HepG2 (cell line): ENCODE measurements around the gene VASN. TPM values are rescaled to one million over a fixed set of nuclear protein-coding genes. Genes with fewer than 3 reads are reported as not detected.
A peak's percentile ranks its signal among the peaks of the same experiment; 100 is the strongest.

ENCODE experiments used
- E2F2 ChIP-seq: sonication (generic); formaldehyde crosslinking; IDR thresholded peaks from 2 replicates; pipeline ENCODE4 v1.4.0; 2020; ENCODE audit warnings: missing genetic modification reagents, borderline replicate concordance
- GMEB1 ChIP-seq: sonication (generic); formaldehyde crosslinking; IDR thresholded peaks from 2 replicates; pipeline ENCODE4 v1.5.1; 2020; ENCODE audit warnings: missing genetic modification reagents, mild to moderate bottlenecking, borderline replicate concordance
- IKZF1 ChIP-seq: fragments of 450-650 bp; IDR thresholded peaks from 2 replicates; pipeline ENCODE4 v1.7.1; 2016
- JUN ChIP-seq: sonication (generic); formaldehyde crosslinking; IDR thresholded peaks from 2 replicates; pipeline ENCODE4 v1.4.0; 2020; ENCODE audit warnings: mild to moderate bottlenecking, missing genetic modification reagents
- KDM5A ChIP-seq: fragments of 200-600 bp; sonication (generic); IDR thresholded peaks from 2 replicates; pipeline ENCODE4 v1.7.0; 2018; ENCODE audit warnings: antibody characterized with exemption, mild to moderate bottlenecking, low read length, borderline replicate concordance
- LBX2 ChIP-seq: sonication (generic); formaldehyde crosslinking; IDR thresholded peaks from 2 replicates; pipeline ENCODE4 v1.5.0; 2020; ENCODE audit warnings: missing genetic modification reagents, mild to moderate bottlenecking, borderline replicate concordance
- SALL2 ChIP-seq: sonication (generic); formaldehyde crosslinking; IDR thresholded peaks from 2 replicates; pipeline ENCODE4 v1.8.1; 2023; ENCODE audit warnings: mild to moderate bottlenecking, missing genetic modification reagents, inconsistent platforms
- SRY ChIP-seq: sonication (generic); formaldehyde crosslinking; IDR thresholded peaks from 2 replicates; pipeline ENCODE4 v1.8.0; 2022; ENCODE audit warnings: mild to moderate bottlenecking, missing genetic modification reagents
- TOE1 ChIP-seq: sonication (generic); formaldehyde crosslinking; IDR thresholded peaks from 2 replicates; pipeline ENCODE4 v1.4.0; 2020; ENCODE audit warnings: mild to moderate bottlenecking, missing genetic modification reagents
- TSC22D2 ChIP-seq: sonication (generic); formaldehyde crosslinking; IDR thresholded peaks from 2 replicates; pipeline ENCODE4 v1.5.1; 2020; ENCODE audit warnings: missing genetic modification reagents, mild to moderate bottlenecking, borderline replicate concordance
- ZFYVE20 ChIP-seq: sonication (generic); formaldehyde crosslinking; IDR thresholded peaks from 2 replicates; pipeline ENCODE4 v1.8.0; 2023; ENCODE audit warnings: low read depth, mild to moderate bottlenecking, moderate library complexity, missing genetic modification reagents, borderline replicate concordance
- ZNF274 ChIP-seq: sonication (generic); formaldehyde crosslinking; IDR thresholded peaks from 2 replicates; pipeline ENCODE4 v1.5.1; 2020; ENCODE audit warnings: mild to moderate bottlenecking, missing genetic modification reagents
- ZNF33A ChIP-seq: sonication (generic); formaldehyde crosslinking; IDR thresholded peaks from 2 replicates; pipeline ENCODE4 v1.5.1; 2020; ENCODE audit warnings: missing genetic modification reagents, mild to moderate bottlenecking, moderate library complexity, borderline replicate concordance
- ZNF501 ChIP-seq: sonication (generic); formaldehyde crosslinking; IDR thresholded peaks from 2 replicates; pipeline ENCODE4 v1.5.1; 2020; ENCODE audit warnings: mild to moderate bottlenecking, moderate library complexity, missing genetic modification reagents
- ZNF576 ChIP-seq: sonication (generic); formaldehyde crosslinking; IDR thresholded peaks from 2 replicates; pipeline ENCODE4 v1.4.0; 2020; ENCODE audit warnings: mild to moderate bottlenecking, missing genetic modification reagents
- ZNF580 ChIP-seq: IDR thresholded peaks from 2 replicates; pipeline ENCODE4 v1.6.1; 2016; ENCODE audit warnings: low read depth, borderline replicate concordance
- ZZZ3 ChIP-seq: sonication (generic); formaldehyde crosslinking; IDR thresholded peaks from 2 replicates; pipeline ENCODE4 v1.4.0; 2020; ENCODE audit warnings: missing genetic modification reagents, mild to moderate bottlenecking, borderline replicate concordance
- polyA plus RNA-seq, 8 experiments: library from polyadenylated mRNA; depleted of rRNA in 3 of 8; stranded (reverse) in 7 of 8; unstranded in 1 of 8; fragments of >200 nt; fragmentation: Illumina TruSeq in 4 of 8; extraction: Trizol in 4 of 8; gene quantifications; 2 replicates each; pipeline versions ENCODE4 v1.2.1 to v1.2.3, GENCODE V29; 2011 to 2016; ENCODE audit warnings: low read depth in 4 of 8, missing spikeins in 1 of 8, mixed read lengths in 1 of 8; ENCODE audit not compliant: insufficient read depth in 1 of 8
- total RNA-seq, 5 experiments: library from RNA; depleted of rRNA; stranded (reverse); fragments of >200 nt; fragmentation: Illumina TruSeq; extraction: Trizol; gene quantifications; 2 replicates each; pipeline ENCODE4 v1.2.3, GENCODE V29; 2016; ENCODE audit warnings: low read depth in 1 of 5
- TF ChIP-seq, protein P1 (sequence below): sonication (generic); formaldehyde crosslinking; IDR thresholded peaks from 2 replicates; pipeline ENCODE4 v1.4.0; 2020; ENCODE audit warnings: missing genetic modification reagents
- TF ChIP-seq, protein P2 (sequence below): sonication (generic); formaldehyde crosslinking; IDR thresholded peaks from 2 replicates; pipeline ENCODE4 v1.4.0; 2020; ENCODE audit warnings: low read depth, mild to moderate bottlenecking, missing genetic modification reagents
- TF ChIP-seq, protein P3 (sequence below): sonication (generic); formaldehyde crosslinking; IDR thresholded peaks from 2 replicates; pipeline ENCODE4 v1.8.1; 2023; ENCODE audit warnings: mild to moderate bottlenecking, missing genetic modification reagents

VASN gene
- total and polyA plus RNA-seq, 2 of the 13 experiments (the other 11 are each of a cell fraction or from before 2014, with no cell fraction given), result 8.4 to 18.2 TPM

GRCh38 chr16:4402439-4403132 is 30.9 kb downstream of the VASN start (continued):
- no peak for TF ChIP-seq E2F2 (CRISPR knock-in tag)
- peak; percentile 66 for TF ChIP-seq ZNF501
- no peak; the same call in 1 of the 2 replicates for TF ChIP-seq SRY (CRISPR knock-in tag)
- no peak for TF ChIP-seq TOE1
- no peak for TF ChIP-seq ZZZ3
- TF ChIP-seq, protein P1, sequence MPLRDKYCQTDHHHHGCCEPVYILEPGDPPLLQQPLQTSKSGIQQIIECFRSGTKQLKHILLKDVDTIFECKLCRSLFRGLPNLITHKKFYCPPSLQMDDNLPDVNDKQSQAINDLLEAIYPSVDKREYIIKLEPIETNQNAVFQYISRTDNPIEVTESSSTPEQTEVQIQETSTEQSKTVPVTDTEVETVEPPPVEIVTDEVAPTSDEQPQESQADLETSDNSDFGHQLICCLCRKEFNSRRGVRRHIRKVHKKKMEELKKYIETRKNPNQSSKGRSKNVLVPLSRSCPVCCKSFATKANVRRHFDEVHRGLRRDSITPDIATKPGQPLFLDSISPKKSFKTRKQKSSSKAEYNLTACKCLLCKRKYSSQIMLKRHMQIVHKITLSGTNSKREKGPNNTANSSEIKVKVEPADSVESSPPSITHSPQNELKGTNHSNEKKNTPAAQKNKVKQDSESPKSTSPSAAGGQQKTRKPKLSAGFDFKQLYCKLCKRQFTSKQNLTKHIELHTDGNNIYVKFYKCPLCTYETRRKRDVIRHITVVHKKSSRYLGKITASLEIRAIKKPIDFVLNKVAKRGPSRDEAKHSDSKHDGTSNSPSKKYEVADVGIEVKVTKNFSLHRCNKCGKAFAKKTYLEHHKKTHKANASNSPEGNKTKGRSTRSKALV (CRISPR knock-in tag), result no peak
- no peak for TF ChIP-seq LBX2
- TF ChIP-seq GMEB1, result 0 out of 2 replicates have a peak, but pooled peaks have one; percentile 43
- TF ChIP-seq ZNF580 (CRISPR knock-in tag), result 0 out of 2 replicates have a peak, but pooled peaks have one; percentile 61
- no peak for TF ChIP-seq TSC22D2 (CRISPR knock-in tag)
- no peak for TF ChIP-seq ZNF576 (CRISPR knock-in tag)
- TF ChIP-seq, protein P2, sequence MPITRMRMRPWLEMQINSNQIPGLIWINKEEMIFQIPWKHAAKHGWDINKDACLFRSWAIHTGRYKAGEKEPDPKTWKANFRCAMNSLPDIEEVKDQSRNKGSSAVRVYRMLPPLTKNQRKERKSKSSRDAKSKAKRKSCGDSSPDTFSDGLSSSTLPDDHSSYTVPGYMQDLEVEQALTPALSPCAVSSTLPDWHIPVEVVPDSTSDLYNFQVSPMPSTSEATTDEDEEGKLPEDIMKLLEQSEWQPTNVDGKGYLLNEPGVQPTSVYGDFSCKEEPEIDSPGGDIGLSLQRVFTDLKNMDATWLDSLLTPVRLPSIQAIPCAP, result no peak
- TF ChIP-seq JUN (CRISPR knock-in tag), result no peak
- no peak; the same call in 1 of the 2 replicates for TF ChIP-seq KDM5A
- TF ChIP-seq IKZF1, result no peak
- TF ChIP-seq, protein P3, sequence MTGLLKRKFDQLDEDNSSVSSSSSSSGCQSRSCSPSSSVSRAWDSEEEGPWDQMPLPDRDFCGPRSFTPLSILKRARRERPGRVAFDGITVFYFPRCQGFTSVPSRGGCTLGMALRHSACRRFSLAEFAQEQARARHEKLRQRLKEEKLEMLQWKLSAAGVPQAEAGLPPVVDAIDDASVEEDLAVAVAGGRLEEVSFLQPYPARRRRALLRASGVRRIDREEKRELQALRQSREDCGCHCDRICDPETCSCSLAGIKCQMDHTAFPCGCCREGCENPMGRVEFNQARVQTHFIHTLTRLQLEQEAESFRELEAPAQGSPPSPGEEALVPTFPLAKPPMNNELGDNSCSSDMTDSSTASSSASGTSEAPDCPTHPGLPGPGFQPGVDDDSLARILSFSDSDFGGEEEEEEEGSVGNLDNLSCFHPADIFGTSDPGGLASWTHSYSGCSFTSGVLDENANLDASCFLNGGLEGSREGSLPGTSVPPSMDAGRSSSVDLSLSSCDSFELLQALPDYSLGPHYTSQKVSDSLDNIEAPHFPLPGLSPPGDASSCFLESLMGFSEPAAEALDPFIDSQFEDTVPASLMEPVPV (CRISPR knock-in tag), result no peak
- no peak for TF ChIP-seq ZFYVE20
- 0 out of 2 replicates have a peak, but pooled peaks have one; percentile 67 for TF ChIP-seq SALL2 (CRISPR knock-in tag)
- TF ChIP-seq ZNF33A (CRISPR knock-in tag), result no peak
- 0 out of 2 replicates have a peak, but pooled peaks have one; percentile 53 for TF ChIP-seq ZNF274 (CRISPR knock-in tag)
